HEK293 (cell line): ENCODE data around the gene MELTF.

ENCODE experiments used
- CTCF ChIA-PET: fragments of 350-600 bp; formaldehyde crosslinking; extraction: SDS; loops from one replicate; lab custom pipeline; 2021; ENCODE audit warnings: antibody characterized with exemption; lab: Yijun Ruan, JAX
- POLR2A ChIA-PET: fragments of 300-600 bp; formaldehyde crosslinking; extraction: SDS; loops from one replicate; lab custom pipeline; 2020; ENCODE audit warnings: antibody characterized with exemption, inconsistent platforms; lab: Yijun Ruan, JAX
- H3K27ac ChIP-seq: fragments of 200-500 bp; sonication (Bioruptor generic); 2 replicates; pipeline ENCODE4 v1.5.1; 2014; ENCODE audit warnings: low read depth, low read length, control low read depth, inconsistent platforms; ENCODE audit errors: extremely low read depth
- H3K36me3 ChIP-seq, 2 experiments: fragments of 200-500 bp in 1 of 2; sonication (Bioruptor generic) in 1 of 2; 1 replicate in 1 of 2; 2 replicates in 1 of 2; pipeline ENCODE4 v1.5.1; 2014 to 2017; ENCODE audit warnings: inconsistent platforms in 2 of 2, low read length in 2 of 2; ENCODE audit not compliant: control insufficient read depth in 2 of 2, insufficient read depth in 1 of 2
- H3K4me1 ChIP-seq: fragments of 200-500 bp; sonication (Bioruptor generic); 2 replicates; pipeline ENCODE4 v1.5.1; 2014; ENCODE audit warnings: mild to moderate bottlenecking, low read length, inconsistent platforms; ENCODE audit not compliant: control insufficient read depth, insufficient read depth
- H3K4me3 ChIP-seq: 2 replicates; pipeline ENCODE4 v1.5.1; 2011; ENCODE audit warnings: low read depth, mild to moderate bottlenecking, control low read depth, low read length, moderate library complexity
- H3K9me3 ChIP-seq: fragments of 200-500 bp; sonication (Bioruptor generic); 2 replicates; pipeline ENCODE4 v1.5.1; 2014; ENCODE audit warnings: low read depth, low read length, inconsistent platforms; ENCODE audit not compliant: control insufficient read depth, insufficient read depth
- CTCF ChIP-seq: fragments of 450-650 bp; formaldehyde crosslinking; IDR thresholded peaks from 2 replicates; pipeline ENCODE4 v1.5.1; 2016; ENCODE audit warnings: missing biosample characterization, missing genetic modification characterization
- GLIS1 ChIP-seq: fragments of 450-650 bp; formaldehyde crosslinking; IDR thresholded peaks from 2 replicates; pipeline ENCODE4 v1.5.1; 2016; ENCODE audit warnings: missing biosample characterization, missing genetic modification characterization
- KLF8 ChIP-seq: fragments of 450-650 bp; formaldehyde crosslinking; IDR thresholded peaks from 2 replicates; pipeline ENCODE4 v1.5.1; 2016; ENCODE audit warnings: missing biosample characterization, missing genetic modification characterization
- KLF9 ChIP-seq: fragments of 450-650 bp; formaldehyde crosslinking; IDR thresholded peaks from 2 replicates; pipeline ENCODE4 v1.5.1; 2016; ENCODE audit warnings: missing biosample characterization, missing genetic modification characterization, low read depth
- MYNN ChIP-seq: fragments of 450-650 bp; formaldehyde crosslinking; IDR thresholded peaks from 2 replicates; pipeline ENCODE4 v1.5.1; 2016; ENCODE audit warnings: missing biosample characterization, missing genetic modification characterization, borderline replicate concordance
- RBAK ChIP-seq: fragments of 450-650 bp; formaldehyde crosslinking; IDR thresholded peaks from 2 replicates; pipeline ENCODE4 v1.5.1; 2016; ENCODE audit warnings: missing biosample characterization, missing genetic modification characterization
- ZBTB49 ChIP-seq: fragments of 450-650 bp; formaldehyde crosslinking; IDR thresholded peaks from 2 replicates; pipeline ENCODE4 v1.5.1; 2016; ENCODE audit warnings: missing biosample characterization, missing genetic modification characterization, low read depth
- ZBTB8A ChIP-seq: fragments of 450-650 bp; formaldehyde crosslinking; IDR thresholded peaks from 2 replicates; pipeline ENCODE4 v1.5.1; 2016; ENCODE audit warnings: missing biosample characterization, missing genetic modification characterization
- ZNF140 ChIP-seq: fragments of 450-650 bp; formaldehyde crosslinking; IDR thresholded peaks from 2 replicates; pipeline ENCODE4 v1.5.1; 2016; ENCODE audit warnings: missing biosample characterization, missing genetic modification characterization
- ZNF169 ChIP-seq: fragments of 450-650 bp; formaldehyde crosslinking; IDR thresholded peaks from 2 replicates; pipeline ENCODE4 v1.5.1; 2016; ENCODE audit warnings: missing biosample characterization, missing genetic modification characterization
- ZNF266 ChIP-seq: fragments of 450-650 bp; formaldehyde crosslinking; IDR thresholded peaks from 2 replicates; pipeline ENCODE4 v1.5.1; 2016; ENCODE audit warnings: missing biosample characterization, missing genetic modification characterization, low read depth
- ZNF518A ChIP-seq: fragments of 450-650 bp; formaldehyde crosslinking; conservative IDR thresholded peaks from 2 replicates; pipeline ENCODE4 v1.5.1; 2016; ENCODE audit warnings: low read depth, missing biosample characterization, missing genetic modification characterization
- ZNF521 ChIP-seq: fragments of 450-650 bp; formaldehyde crosslinking; IDR thresholded peaks from 2 replicates; pipeline ENCODE4 v1.5.1; 2017; ENCODE audit warnings: missing biosample characterization, mild to moderate bottlenecking, missing genetic modification characterization
- ZNF529 ChIP-seq: fragments of 450-650 bp; formaldehyde crosslinking; IDR thresholded peaks from 2 replicates; pipeline ENCODE4 v1.5.1; 2017; ENCODE audit warnings: missing genetic modification characterization, missing biosample characterization; ENCODE audit not compliant: insufficient replicate concordance
- ZNF626 ChIP-seq: fragments of 450-650 bp; sonication (Bioruptor Pico); formaldehyde crosslinking; IDR thresholded peaks from 2 replicates; pipeline ENCODE4 v1.5.1; 2018; ENCODE audit warnings: missing biosample characterization, missing genetic modification characterization, inconsistent platforms
- ZNF692 ChIP-seq: fragments of 450-650 bp; formaldehyde crosslinking; IDR thresholded peaks from 2 replicates; pipeline ENCODE4 v1.5.1; 2016; ENCODE audit warnings: missing biosample characterization, missing genetic modification characterization
- ZNF704 ChIP-seq: fragments of 450-650 bp; formaldehyde crosslinking; IDR thresholded peaks from 2 replicates; pipeline ENCODE4 v1.5.1; 2016; ENCODE audit warnings: missing biosample characterization, missing genetic modification characterization
- ZNF768 ChIP-seq: fragments of 450-650 bp; formaldehyde crosslinking; IDR thresholded peaks from 2 replicates; pipeline ENCODE4 v1.5.1; 2018; ENCODE audit warnings: missing biosample characterization, mild to moderate bottlenecking, missing genetic modification characterization
- ZSCAN23 ChIP-seq: fragments of 450-650 bp; formaldehyde crosslinking; IDR thresholded peaks from 2 replicates; pipeline ENCODE4 v1.5.1; 2016; ENCODE audit warnings: missing biosample characterization, missing genetic modification characterization

Gene MELTF

GRCh38 chr3:196966526-196967401 lies 62.9 kb downstream of the MELTF start:
- H3K4me1 ChIP-seq = no peaks in the 10 kb centered on the region
- H3K36me3 ChIP-seq = no peaks in the 10 kb centered on the region
- ChIA-PET CTCF (no interaction called here), POLR2A (no interaction called here)
- TF ChIP-seq ZNF692 (tag by site-specific recombination) (no peak), ZNF518A (tag by site-specific recombination) (no peak), KLF9 (tag by site-specific recombination) (no peak), ZBTB8A (tag by site-specific recombination) (no peak), ZNF266 (no peak), ZNF529 (tag by site-specific recombination) (no peak), ZNF768 (no peak), ZSCAN23 (tag by site-specific recombination) (no peak), ZNF626 (tag by site-specific recombination) (no peak), ZNF704 (no peak), ZBTB49 (tag by site-specific recombination) (no peak), CTCF (no peak), MYNN (no peak), GLIS1 (tag by site-specific recombination) (no peak), ZNF169 (tag by site-specific recombination) (no peak), RBAK (tag by site-specific recombination) (no peak), ZNF521 (tag by site-specific recombination) (no peak), ZNF140 (tag by site-specific recombination) (no peak), KLF8 (tag by site-specific recombination) (no peak)
- no peak overlapping the region for H3K27ac ChIP-seq
- no peaks in the 10 kb centered on the region for H3K9me3 ChIP-seq
- H3K4me3 ChIP-seq = no peak overlapping the region
